Measurements from ENCODE around the gene SERPINB6. TPM values are rescaled to one million over a fixed set of nuclear protein-coding genes. Genes with fewer than 3 reads are reported as not detected.

The SERPINB6 gene
- total and polyA plus RNA-seq, 2 of the 4 experiments (the other 2 are of a cell fraction), result 37.1 to 91.1 TPM

GRCh38 chr6:3011158-3011557 lies 39.8 kb upstream of the SERPINB6 start:
- 0 out of 4 replicates have a peak, but pooled peaks cover 0 to 3% of the 10 kb centered on the region in 2 experiments for H3K79me1 ChIP-seq (ENCODE audit: low read depth in 1 of 2, low read length in 2 of 2)
- no peak overlapping the region for H2AK5ac ChIP-seq (ENCODE audit: low read depth, low read length)
- no peak overlapping the region for H3K56ac ChIP-seq (ENCODE audit: extremely low read depth, insufficient read depth, low read length)
- no peak overlapping the region for H4K8ac ChIP-seq (ENCODE audit: low read depth in 2 of 2, low read length in 2 of 2)
- no peak overlapping the region for H2BK20ac ChIP-seq (ENCODE audit: low read depth, low read length)
- H3K9me3 ChIP-seq (ENCODE audit: control insufficient read depth, insufficient read depth, low read length), result peaks cover 5% of the 10 kb centered on the region
- POLR2A ChIA-PET (ENCODE audit: unreplicated experiment), result no interaction called here
- peaks cover 38% of the 10 kb centered on the region for H3K36me3 ChIP-seq (ENCODE audit: control insufficient read depth, insufficient read depth, low read length)
- DNase-seq (no peak), ATAC-seq (ENCODE audit: low read depth) (no peak)
- no peak overlapping the region for H4K91ac ChIP-seq (ENCODE audit: insufficient read depth, low read depth, low read length)
- H2BK120ac ChIP-seq (ENCODE audit: low read depth, low read length), result no peak overlapping the region
- H3K4me1 ChIP-seq (ENCODE audit: control insufficient read depth, insufficient read depth, low read length), result 0 out of 2 replicates have a peak, but pooled peaks cover 3% of the 10 kb centered on the region
- no peak overlapping the region for H2AFZ ChIP-seq (replicated peaks; ENCODE audit: low read length, poor library complexity)
- no peak overlapping the region for H3K14ac ChIP-seq (replicated peaks; ENCODE audit: low read depth, low read length)
- peaks cover 9% of the 10 kb centered on the region for H3K9me1 ChIP-seq (ENCODE audit: insufficient read depth, low read length)
- no peaks in the 10 kb centered on the region for H3K27me3 ChIP-seq (ENCODE audit: control insufficient read depth, insufficient read depth, low read length)
- H3K18ac ChIP-seq (ENCODE audit: low read depth, low read length), result no peak overlapping the region
- no peak overlapping the region for H3K4me2 ChIP-seq (ENCODE audit: low read depth, low read length)
- H4K20me1 ChIP-seq (ENCODE audit: insufficient read depth, low read length), result no peaks in the 10 kb centered on the region
- TF ChIP-seq RCOR1 (IDR thresholded peaks at IDR 0.05; ENCODE audit: insufficient replicate concordance, low read length), result no peak
- TF ChIP-seq RFX5 (IDR thresholded peaks at IDR 0.05; ENCODE audit: low read depth, low read length), result no peak
- TF ChIP-seq, protein P1, sequence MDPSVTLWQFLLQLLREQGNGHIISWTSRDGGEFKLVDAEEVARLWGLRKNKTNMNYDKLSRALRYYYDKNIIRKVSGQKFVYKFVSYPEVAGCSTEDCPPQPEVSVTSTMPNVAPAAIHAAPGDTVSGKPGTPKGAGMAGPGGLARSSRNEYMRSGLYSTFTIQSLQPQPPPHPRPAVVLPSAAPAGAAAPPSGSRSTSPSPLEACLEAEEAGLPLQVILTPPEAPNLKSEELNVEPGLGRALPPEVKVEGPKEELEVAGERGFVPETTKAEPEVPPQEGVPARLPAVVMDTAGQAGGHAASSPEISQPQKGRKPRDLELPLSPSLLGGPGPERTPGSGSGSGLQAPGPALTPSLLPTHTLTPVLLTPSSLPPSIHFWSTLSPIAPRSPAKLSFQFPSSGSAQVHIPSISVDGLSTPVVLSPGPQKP (IDR thresholded peaks at IDR 0.05; ENCODE audit: borderline replicate concordance, low read depth, low read length), result no peak
- no peak for TF ChIP-seq BHLHE40 (IDR thresholded peaks at IDR 0.05; ENCODE audit: low read depth, low read length)
- no peak for TF ChIP-seq NFE2L2 (IDR thresholded peaks at IDR 0.05; ENCODE audit: low read depth, low read length)
- no peak for TF ChIP-seq RAD21 (IDR thresholded peaks at IDR 0.05; ENCODE audit: low read length)
- TF ChIP-seq FOS (IDR thresholded peaks at IDR 0.05; ENCODE audit: low read depth, low read length), result no peak
- TF ChIP-seq MAFK (IDR thresholded peaks at IDR 0.05; ENCODE audit: low read depth, low read length), result no peak
- TF ChIP-seq MAZ (IDR thresholded peaks at IDR 0.05; ENCODE audit: borderline replicate concordance, low read depth, low read length), result no peak
- no peak for TF ChIP-seq USF2 (IDR thresholded peaks at IDR 0.05; ENCODE audit: low read depth, low read length)
- no peak for TF ChIP-seq CTCF (conservative IDR thresholded peaks at IDR 0.05; ENCODE audit: low read depth, low read length)
- TF ChIP-seq CEBPB (IDR thresholded peaks at IDR 0.05; ENCODE audit: low read depth, low read length), result no peak
- TF ChIP-seq POLR2A (IDR thresholded peaks at IDR 0.05; ENCODE audit: low read depth, low read length), result no peak
- CTCF ChIA-PET, result no interaction called here
- no peak overlapping the region for H3K23ac ChIP-seq (ENCODE audit: low read depth, low read length)
- H3K4ac ChIP-seq (ENCODE audit: low read depth, low read length), result no peak overlapping the region
- H2AK9ac ChIP-seq (replicated peaks; ENCODE audit: low read depth, low read length, poor library complexity), result no peak overlapping the region
- H4K5ac ChIP-seq (ENCODE audit: low read depth, low read length), result no peak overlapping the region
- dilution Hi-C loops (cut with HindIII; ENCODE audit: low sequenced_read_pairs, unreplicated experiment) (no loop called here), in situ Hi-C loops (cut with MboI; ENCODE audit: low sequenced_read_pairs) (loop anchor here (5.0 kb wide), 1 partner anchor 36 kb away; no protein-coding TSS in a partner anchor), intact Hi-C loops (cut with micrococcal nuclease) (no loop called here)
- H2BK5ac ChIP-seq (ENCODE audit: low read depth, low read length, poor library complexity, severe bottlenecking), result no peak overlapping the region
- H3K27ac ChIP-seq (ENCODE audit: insufficient read depth, low read length), result no peak overlapping the region
- no TSS peak for BruUV-seq (replicated peaks)
- no peak overlapping the region for H3K4me3 ChIP-seq (ENCODE audit: insufficient read depth, low read depth, low read length)
- H2BK15ac ChIP-seq (ENCODE audit: low read depth, low read length), result no peak overlapping the region
- no peak overlapping the region for H3K9ac ChIP-seq (ENCODE audit: low read depth, low read length)
